Neural progenitor cell (in vitro differentiated cells): ENCODE data around the gene SIGMAR1. TPM values are rescaled to one million over a fixed set of nuclear protein-coding genes. Genes with fewer than 3 reads are reported as not detected.
A peak's percentile ranks its signal among the peaks of the same experiment; 100 is the strongest.

ENCODE experiments used
- DNase-seq: peaks from one replicate; pipeline ENCODE4 v3.0.0-alpha.2; 2016; ENCODE audit warnings: low spot score
- H2AFZ ChIP-seq: fragments of 200-600 bp; sonication (generic); replicated peaks from 2 replicates; pipeline ENCODE4 v1.6.1; 2016; ENCODE audit warnings: antibody characterized with exemption
- H3F3A ChIP-seq: fragments of 200-600 bp; sonication (generic); 2 replicates; pipeline ENCODE4 v1.6.1; 2016; ENCODE audit warnings: antibody characterized with exemption, low read depth
- H3K27ac ChIP-seq: fragments of 200-600 bp; sonication (generic); 2 replicates; pipeline ENCODE4 v1.5.1; 2016; ENCODE audit warnings: mild to moderate bottlenecking
- H3K27me3 ChIP-seq: fragments of 200-600 bp; sonication (generic); 2 replicates; pipeline ENCODE4 v1.6.1; 2016; ENCODE audit warnings: mild to moderate bottlenecking, moderate library complexity
- H3K36me3 ChIP-seq: fragments of 200-600 bp; sonication (generic); 2 replicates; pipeline ENCODE4 v1.5.1; 2016
- H3K4me1 ChIP-seq: fragments of 200-600 bp; sonication (generic); 2 replicates; pipeline ENCODE4 v1.6.1; 2016; ENCODE audit warnings: mixed run types
- H3K4me2 ChIP-seq: fragments of 200-600 bp; sonication (generic); 2 replicates; pipeline ENCODE4 v1.6.1; 2016
- H3K4me3 ChIP-seq: fragments of 200-600 bp; sonication (generic); 2 replicates; pipeline ENCODE4 v1.5.1; 2016
- H3K79me2 ChIP-seq: fragments of 200-600 bp; sonication (generic); 2 replicates; pipeline ENCODE4 v1.6.1; 2016; ENCODE audit warnings: low read depth
- H3K9ac ChIP-seq: fragments of 200-600 bp; sonication (generic); 2 replicates; pipeline ENCODE4 v1.6.1; 2016
- H3K9me3 ChIP-seq: fragments of 200-600 bp; sonication (generic); 2 replicates; pipeline ENCODE4 v1.5.1; 2016; ENCODE audit warnings: low read depth
- H4K20me1 ChIP-seq: fragments of 200-600 bp; sonication (generic); 2 replicates; pipeline ENCODE4 v1.6.1; 2016; ENCODE audit warnings: low read depth
- H3K27ac Mint-ChIP-seq: 3 replicates; pipeline ENCODE4 v1.8.0; 2021; ENCODE audit warnings: mixed read lengths
- H3K27me3 Mint-ChIP-seq: 2 replicates; pipeline ENCODE4 v1.8.0; 2022; ENCODE audit warnings: low read depth, mild to moderate bottlenecking, inconsistent platforms, moderate library complexity, mixed read lengths; ENCODE audit not compliant: insufficient read depth
- H3K36me3 Mint-ChIP-seq: 3 replicates; pipeline ENCODE4 v1.8.0; 2021; ENCODE audit warnings: mixed read lengths
- H3K4me1 Mint-ChIP-seq: 3 replicates; pipeline ENCODE4 v1.8.0; 2021; ENCODE audit warnings: mixed read lengths
- H3K4me3 Mint-ChIP-seq: 3 replicates; pipeline ENCODE4 v1.8.0; 2021; ENCODE audit warnings: mild to moderate bottlenecking, moderate library complexity, mixed read lengths
- H3K9me3 Mint-ChIP-seq: 3 replicates; pipeline ENCODE4 v1.8.0; 2020; ENCODE audit warnings: mixed read lengths
- CTCF ChIP-seq: fragments of 200-600 bp; sonication (generic); IDR thresholded peaks from 2 replicates; pipeline ENCODE4 v1.5.1; 2017; ENCODE audit warnings: antibody characterized with exemption, mild to moderate bottlenecking
- EZH2 ChIP-seq: fragments of 200-600 bp; sonication (generic); IDR thresholded peaks from 2 replicates; pipeline ENCODE4 v1.6.1; 2017; ENCODE audit warnings: antibody characterized with exemption, mild to moderate bottlenecking, moderate library complexity
- EZH2phosphoT487 ChIP-seq: fragments of 200-600 bp; sonication (generic); IDR thresholded peaks from 2 replicates; pipeline ENCODE4 v1.6.1; 2017; ENCODE audit warnings: antibody characterized with exemption
- total RNA-seq: library from RNA; depleted of rRNA; stranded (reverse); fragments of >200 nt; gene quantifications from 2 replicates; pipeline ENCODE4 v1.2.3, GENCODE V29; 2015; ENCODE audit warnings: low replicate concordance

The SIGMAR1 gene
- total RNA-seq, 1 donor from 2014 or later = 37.8 TPM

DNA sequence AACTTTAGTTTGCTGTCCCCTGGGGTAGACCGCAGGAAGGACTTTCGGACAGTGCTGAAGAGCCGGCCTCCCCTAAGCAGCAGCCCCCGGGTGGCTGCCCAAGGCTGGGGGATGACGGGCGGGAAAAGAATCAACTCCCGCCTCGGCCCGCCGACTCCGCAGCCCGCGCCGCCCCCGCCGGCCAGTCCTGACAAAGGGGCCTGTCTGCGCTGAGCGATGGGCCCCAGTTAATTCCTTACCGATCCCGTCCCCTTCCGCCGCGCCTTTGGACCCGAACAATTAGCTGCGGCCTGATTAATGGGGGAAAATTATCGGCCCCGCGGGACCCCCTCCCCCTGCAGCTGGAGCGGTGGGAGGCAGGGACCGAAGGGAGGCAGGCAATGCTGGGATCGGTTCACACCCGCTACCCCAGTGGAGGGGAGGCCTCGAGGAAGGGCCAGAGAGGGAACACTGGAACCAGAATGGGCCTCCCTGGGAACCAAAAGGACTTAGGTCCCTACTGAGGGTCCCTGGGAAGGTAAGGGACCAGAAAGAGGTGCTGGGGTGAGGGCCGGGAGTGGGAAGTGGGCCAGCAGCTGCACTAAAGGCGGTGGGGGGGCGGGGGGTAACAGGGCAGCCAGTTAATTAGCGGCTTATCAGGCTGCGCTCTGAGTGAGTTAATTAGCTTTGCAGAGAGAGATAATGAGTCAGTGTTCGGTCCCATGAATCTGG is 13.0 kb downstream of the SIGMAR1 start:
- Histone ChIP-seq H4K20me1 (no peaks in the 10 kb centered on the region), H3K9ac (no peak overlapping the region), H3K9me3 (no peaks in the 10 kb centered on the region), H3K27ac (peak overlapping the region; percentile 92), H3F3A (peaks cover 32% of the 10 kb centered on the region), H3K4me3 (peak overlapping the region; percentile 35), H3K27me3 (peaks cover 51% of the 10 kb centered on the region), H3K4me2 (peak overlapping the region; percentile 67), H3K4me1 (peaks cover 48% of the 10 kb centered on the region), H3K36me3 (no peaks in the 10 kb centered on the region), H3K79me2 (no peaks in the 10 kb centered on the region), H2AFZ (peak overlapping the region; percentile 66)
- H3K4me1 Mint-ChIP-seq = peaks cover 28% of the 10 kb centered on the region
- H3K27ac Mint-ChIP-seq = no peak overlapping the region
- TF ChIP-seq EZH2 (peak; percentile 37), EZH2phosphoT487 (peak; percentile 24), CTCF (no peak)
- peaks cover 43% of the 10 kb centered on the region for H3K27me3 Mint-ChIP-seq
- no peaks in the 10 kb centered on the region for H3K36me3 Mint-ChIP-seq
- peaks cover 2% of the 10 kb centered on the region for H3K9me3 Mint-ChIP-seq
- no peak overlapping the region for H3K4me3 Mint-ChIP-seq
- peak; percentile 86 for DNase-seq

DNA sequence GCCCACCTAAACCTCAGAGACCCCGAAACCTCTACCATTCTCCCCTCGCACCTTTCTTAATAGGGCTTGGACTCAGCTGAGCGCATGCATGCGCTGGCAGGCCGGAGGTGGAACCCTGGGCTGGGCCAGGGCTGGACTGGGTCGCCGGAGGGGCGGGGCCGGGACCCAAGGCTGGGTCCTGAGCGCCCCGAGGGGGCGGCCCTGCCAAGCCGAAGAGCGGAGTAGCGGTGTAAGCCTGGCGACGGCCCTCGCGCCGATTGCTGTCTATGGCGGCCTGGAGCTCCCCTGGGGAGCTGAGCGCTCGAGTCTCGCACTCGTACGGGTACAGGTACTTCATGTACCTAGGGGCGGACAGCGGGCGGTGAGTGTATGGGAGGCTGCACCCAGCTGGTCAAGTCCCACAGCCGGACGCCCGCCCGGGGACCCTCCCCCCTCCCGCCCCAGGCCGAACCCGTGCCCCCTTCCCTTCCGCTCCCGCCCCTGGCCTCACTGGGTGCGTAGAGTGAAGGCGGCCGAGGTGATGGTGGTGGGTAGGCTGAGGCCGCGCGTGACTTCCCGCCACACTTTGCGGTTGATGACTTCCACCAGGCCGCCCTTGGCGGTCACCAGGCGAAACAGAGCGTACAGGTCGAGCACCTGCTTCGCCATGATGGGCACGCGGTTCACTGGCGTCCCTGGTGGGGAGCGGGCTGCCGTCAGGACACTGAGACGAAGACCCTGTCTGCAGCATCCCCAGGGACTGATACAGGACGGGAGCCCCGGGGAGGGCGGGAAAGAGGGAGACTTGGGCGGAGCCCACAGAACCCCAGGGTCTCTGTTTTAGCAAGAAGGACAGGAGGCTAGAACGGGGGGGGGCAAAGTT is 14.0 kb downstream of the SIGMAR1 start:
- DNase-seq = no peak
- Histone ChIP-seq H2AFZ (no peak overlapping the region), H3K4me3 (no peak overlapping the region), H3K9me3 (no peaks in the 10 kb centered on the region), H4K20me1 (no peaks in the 10 kb centered on the region), H3K27ac (no peak overlapping the region), H3K36me3 (no peaks in the 10 kb centered on the region), H3K4me1 (peaks cover 42% of the 10 kb centered on the region), H3K9ac (no peak overlapping the region), H3K4me2 (peak overlapping the region; percentile 67), H3K79me2 (no peaks in the 10 kb centered on the region), H3K27me3 (peaks cover 41% of the 10 kb centered on the region), H3F3A (peaks cover 26% of the 10 kb centered on the region)
- H3K4me3 Mint-ChIP-seq = peak overlapping the region; percentile 62
- peaks cover 2% of the 10 kb centered on the region for H3K9me3 Mint-ChIP-seq
- peaks cover 30% of the 10 kb centered on the region for H3K4me1 Mint-ChIP-seq
- no peaks in the 10 kb centered on the region for H3K36me3 Mint-ChIP-seq
- peaks cover 37% of the 10 kb centered on the region for H3K27me3 Mint-ChIP-seq
- H3K27ac Mint-ChIP-seq = no peak overlapping the region
- TF ChIP-seq EZH2 = no peak
- TF ChIP-seq CTCF = no peak

DNA sequence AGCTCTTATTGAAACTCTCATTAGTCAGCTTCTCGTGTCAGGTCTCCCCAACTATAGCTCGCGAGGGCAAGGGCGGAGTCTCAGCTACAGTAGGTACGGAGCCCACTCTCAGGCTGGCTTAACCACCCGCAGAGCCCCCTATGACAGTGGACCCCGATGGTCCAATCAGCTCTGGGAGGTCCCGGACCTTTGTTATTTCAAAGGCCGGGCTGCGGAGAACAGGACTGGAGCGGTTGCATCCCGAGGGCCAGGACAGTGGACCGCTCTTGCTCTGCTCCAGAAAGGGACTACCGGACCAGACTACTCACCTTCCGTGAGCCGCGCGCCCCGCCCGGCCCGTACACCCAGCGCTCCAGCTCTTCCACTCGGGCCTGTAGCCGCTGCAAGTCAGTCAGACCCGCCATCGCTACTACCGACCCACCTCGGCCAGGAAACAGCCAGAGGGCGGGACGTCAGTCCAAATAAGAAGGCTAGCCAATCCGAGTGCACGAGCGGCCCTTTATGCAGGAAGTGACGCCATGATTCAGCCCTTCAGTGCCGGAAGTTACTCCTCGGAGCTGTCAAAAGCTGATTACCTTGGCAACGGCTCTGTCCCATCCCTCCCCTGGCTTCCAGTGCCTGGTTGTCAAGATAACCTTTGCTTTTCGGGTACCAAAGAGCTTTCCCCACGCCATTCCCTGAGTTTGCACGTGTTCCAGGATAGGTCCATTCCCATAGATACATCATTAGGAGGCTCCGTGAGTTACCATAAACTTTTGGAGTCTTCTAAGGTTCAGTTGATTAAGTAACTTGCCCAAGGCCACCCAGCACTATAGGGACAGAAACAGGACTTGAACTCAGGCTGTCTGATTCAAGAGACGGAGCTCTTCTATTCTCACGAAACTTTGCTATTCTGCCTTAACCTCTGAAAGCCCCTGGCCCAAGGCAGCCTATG is 17.3 kb downstream of the SIGMAR1 start, which contains the start of gene DCTN3:
DCTN3 (minus strand) TSS at position 435 of the 934 bp plus-strand sequence; CDS start at position 404, 31 bp downstream.
- H2AFZ ChIP-seq = peak within 1 kb of the TSS; percentile 68
- peaks cover 17% of the 10 kb centered on the region for H3F3A ChIP-seq
- Mint-ChIP-seq H3K4me3 (peak within 1 kb of the TSS; percentile 92), H3K9me3 (peaks cover 2% of the 10 kb centered on the region), H3K27me3 (peaks cover 10% of the 10 kb centered on the region), H3K36me3 (peaks cover 7% of the 10 kb centered on the region), H3K4me1 (peaks cover 24% of the 10 kb centered on the region), H3K27ac (peak within 1 kb of the TSS; percentile 91)
- H3K79me2 ChIP-seq = no peaks in the 10 kb centered on the region
- H4K20me1 ChIP-seq = no peaks in the 10 kb centered on the region
- no peak within 1 kb of the TSS for H3K27ac ChIP-seq
- H3K9me3 ChIP-seq = no peaks in the 10 kb centered on the region
- H3K4me3 ChIP-seq = peak within 1 kb of the TSS; percentile 82
- H3K36me3 ChIP-seq = no peaks in the 10 kb centered on the region
- TF ChIP-seq EZH2phosphoT487 (no peak), EZH2 (no peak), CTCF (no peak)
- peak within 1 kb of the TSS; percentile 62 for H3K9ac ChIP-seq
- DNase-seq = peak; percentile 97
- H3K4me2 ChIP-seq = peak within 1 kb of the TSS; percentile 93
- peaks cover 10% of the 10 kb centered on the region for H3K27me3 ChIP-seq
- peaks cover 18% of the 10 kb centered on the region for H3K4me1 ChIP-seq
